Body of pancreas (tissue), 4 donors: ENCODE results near the gene NBEA. TPM values are rescaled to one million over a fixed set of nuclear protein-coding genes. Genes with fewer than 3 reads are reported as not detected.

Experiments used
- ATAC-seq: fragments of 150-250 bp; one replicate; pipeline ENCODE4 v1.9.1; 2016
- DNase-seq, 4 donors: peaks; one replicate each; pipeline ENCODE4 v3.0.0-alpha.2; 2019
- H3K27ac ChIP-seq, 4 donors: fragments of 200-600 bp; sonication (generic); 1 replicate in 3 of 4; 2 replicates in 1 of 4; pipeline versions ENCODE4 v1.5.1 to v1.6.1; 2016 to 2019; ENCODE audit warnings: mild to moderate bottlenecking in 1 of 4, mixed read lengths in 1 of 4, moderate library complexity in 1 of 4
- H3K27me3 ChIP-seq, 2 donors: fragments of 200-600 bp; sonication (generic); one replicate each; pipeline ENCODE4 v1.6.0; 2016; ENCODE audit warnings: mild to moderate bottlenecking in 1 of 2
- H3K36me3 ChIP-seq, 2 donors: fragments of 200-600 bp; sonication (generic); replicated peaks in 1 of 2; 2 replicates each; pipeline ENCODE4 v1.5.1; 2016; ENCODE audit warnings: low read depth in 2 of 2; ENCODE audit not compliant: insufficient read depth in 1 of 2
- H3K4me1 ChIP-seq: fragments of 200-600 bp; sonication (generic); one replicate; pipeline ENCODE4 v1.6.0; 2016
- H3K4me3 ChIP-seq, 2 donors: fragments of 200-600 bp; sonication (generic); 1 replicate in 1 of 2; 2 replicates in 1 of 2; pipeline ENCODE4 v1.5.1; 2016 to 2019
- H3K9me3 ChIP-seq, 3 donors: fragments of 200-600 bp; sonication (generic); 1 replicate in 2 of 3; 2 replicates in 1 of 3; pipeline ENCODE4 v1.5.1; 2016
- CTCF ChIP-seq, 7 experiments: fragments of 450-650 bp in 4 of 7; fragments of 200-600 bp in 3 of 7; sonication (generic) in 3 of 7; IDR thresholded peaks; one replicate each; pipeline ENCODE4 v1.5.1; 2016 to 2019; ENCODE audit warnings: antibody characterized with exemption in 7 of 7
- POLR2A ChIP-seq, 3 donors: fragments of 450-650 bp; IDR thresholded peaks; one replicate each; pipeline ENCODE4 v1.6.1; 2016; ENCODE audit warnings: antibody characterized with exemption in 3 of 3, mild to moderate bottlenecking in 2 of 3
- WGBS, 2 donors: methylation state at CpG; one replicate each; pipeline ENCODE4 v1.1.5; 2017; 5-methylcytosine and 5-hydroxymethylcytosine counted together
- intact Hi-C: fragments of 100-400 bp; cut with DNase I; formaldehyde crosslinking; loops from one replicate; pipeline ENCODE4 v1.15.1; 2023
- total RNA-seq, 2 donors: library from RNA; depleted of rRNA; stranded (reverse); fragments of >200 nt; gene quantifications; one replicate each; pipeline ENCODE4 v1.1.0, GENCODE V29; 2016

NBEA gene
- total RNA-seq, 2 donors from 2014 or later = 9.6 to 19.1 TPM

DNA sequence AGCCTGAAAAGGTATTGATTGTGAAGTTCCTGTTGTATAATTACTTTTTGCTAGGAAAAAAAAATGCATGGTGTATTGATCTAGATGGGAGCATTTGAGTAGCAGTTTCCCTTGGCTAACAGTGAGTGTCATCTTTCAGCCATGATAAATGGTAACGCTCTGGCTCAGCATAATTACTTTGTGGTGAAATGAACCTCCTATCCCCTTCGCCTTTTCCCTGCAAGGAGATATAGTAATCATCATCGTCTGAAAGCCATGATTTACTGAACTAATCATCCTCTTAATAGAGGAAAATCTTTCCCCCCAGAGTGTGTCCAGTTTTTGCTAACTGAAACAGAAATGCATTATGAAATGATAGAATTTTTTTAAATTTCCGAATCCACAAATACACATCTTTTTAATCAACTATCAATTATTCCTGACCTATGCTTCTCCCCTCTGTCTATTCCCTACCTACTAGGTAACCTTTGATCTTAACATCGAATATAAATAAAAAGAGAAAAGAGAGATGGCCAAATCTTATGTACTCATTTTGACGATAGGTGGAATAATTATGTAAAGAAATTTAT is 445.7 kb downstream of the NBEA start:
- TF ChIP-seq POLR2A (IDR thresholded peaks at IDR 0.05) (no peak), CTCF (IDR thresholded peaks at IDR 0.05) (no peak)
- H3K36me3 ChIP-seq = no peaks in the 10 kb centered on the region
- H3K4me1 ChIP-seq = no peaks in the 10 kb centered on the region
- H3K27ac ChIP-seq = no peak overlapping the region
- ATAC-seq (no peak), DNase-seq (no peak)
- intact Hi-C loops = no loop called here
- H3K4me3 ChIP-seq = no peak overlapping the region
- 81 to 85% methylated on average over 6 of the region's 6 CpGs for WGBS, 2 donors
- H3K9me3 ChIP-seq = no peaks in the 10 kb centered on the region
- no peaks in the 10 kb centered on the region for H3K27me3 ChIP-seq

DNA sequence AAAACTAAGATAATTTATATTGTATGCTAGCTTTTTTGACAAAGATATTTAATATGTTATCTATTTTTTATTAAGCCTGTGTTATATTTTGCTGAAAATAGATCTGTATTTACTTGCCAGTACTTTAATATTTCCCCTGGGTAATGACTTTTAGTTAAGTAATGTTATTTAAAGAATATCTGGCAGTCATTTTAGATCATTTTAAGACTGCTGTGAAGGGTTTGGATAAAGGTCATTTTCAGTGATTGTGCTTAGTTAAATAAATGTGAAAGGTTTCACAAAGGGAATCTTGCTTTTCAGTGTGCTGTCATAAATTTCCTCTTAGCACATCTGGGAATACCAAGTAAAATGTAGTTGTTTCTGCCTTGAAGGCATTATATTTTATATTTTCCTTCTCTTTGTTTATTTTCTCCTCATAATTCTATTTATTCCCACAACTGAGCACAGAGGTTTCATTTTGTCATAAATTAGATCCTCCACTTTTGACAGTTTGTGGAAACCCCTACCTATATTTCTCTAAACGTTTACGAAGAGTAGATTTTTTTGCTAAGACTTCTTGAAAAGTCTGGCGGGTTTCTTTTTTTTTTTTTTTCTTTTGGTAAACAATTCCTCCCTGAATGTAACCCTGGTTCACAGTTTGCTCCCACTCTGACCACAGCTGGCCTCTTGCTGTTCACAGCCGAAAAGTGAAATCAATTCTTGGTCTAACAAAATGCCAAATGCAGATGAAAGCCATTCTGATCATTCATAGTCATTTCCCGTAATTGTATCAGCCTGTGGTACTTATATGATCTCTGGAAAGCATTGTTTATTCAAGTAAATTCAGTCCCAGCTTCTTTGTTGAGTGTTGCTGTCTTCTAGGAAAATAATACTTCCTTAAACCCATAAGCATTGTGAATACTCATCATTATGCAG is 446.6 kb downstream of the NBEA start:
- 52 to 71% methylated on average over 5 of the region's 5 CpGs for WGBS, 2 donors
- H3K4me3 ChIP-seq = no peak overlapping the region

GRCh38 chr13:35389535-35389934 is 447.5 kb downstream of the NBEA start:
- no peak overlapping the region for H3K27ac ChIP-seq
- H3K4me1 ChIP-seq = no peaks in the 10 kb centered on the region
- no peaks in the 10 kb centered on the region for H3K9me3 ChIP-seq
- no peaks in the 10 kb centered on the region for H3K27me3 ChIP-seq
- no peaks in the 10 kb centered on the region for H3K36me3 ChIP-seq
- intact Hi-C loops = no loop called here
- TF ChIP-seq CTCF (IDR thresholded peaks at IDR 0.05) (no peak), POLR2A (IDR thresholded peaks at IDR 0.05) (no peak)
- no peak overlapping the region for H3K4me3 ChIP-seq
- ATAC-seq (no peak), DNase-seq (no peak)

More for the DNA sequence above, 446.6 kb downstream of the NBEA start:
- ATAC-seq (no peak), DNase-seq (no peak)
- intact Hi-C loops = no loop called here
- Histone ChIP-seq H3K27ac (no peak overlapping the region), H3K9me3 (no peaks in the 10 kb centered on the region), H3K27me3 (no peaks in the 10 kb centered on the region), H3K36me3 (no peaks in the 10 kb centered on the region), H3K4me1 (no peaks in the 10 kb centered on the region)
- TF ChIP-seq CTCF (IDR thresholded peaks at IDR 0.05) = no peak
- TF ChIP-seq POLR2A (IDR thresholded peaks at IDR 0.05) = no peak

- no peak overlapping the region for H3K27ac ChIP-seq
- H3K4me3 ChIP-seq = no peak overlapping the region
- H3K36me3 ChIP-seq = no peaks in the 10 kb centered on the region
- intact Hi-C loops = no loop called here
- no peak for TF ChIP-seq CTCF (IDR thresholded peaks at IDR 0.05)
- TF ChIP-seq POLR2A (IDR thresholded peaks at IDR 0.05) = no peak
- no peaks in the 10 kb centered on the region for H3K27me3 ChIP-seq
- H3K4me1 ChIP-seq = no peaks in the 10 kb centered on the region
- no peaks in the 10 kb centered on the region for H3K9me3 ChIP-seq
- WGBS, 2 donors = 81 to 90% methylated on average over 2 of the region's 2 CpGs
- DNase-seq = no peak
- ATAC-seq = no peak
Measured at GRCh38 chr13:35392768-35393167, 450.7 kb downstream of the NBEA start.
